Motor neuron (in vitro differentiated cells): Measurements from ENCODE around the gene UCK1. TPM values are rescaled to one million over a fixed set of nuclear protein-coding genes. Genes with fewer than 3 reads are reported as not detected.
"Not testable (repeated sequence)": the region's sequence is repeated elsewhere in the genome, so short reads cannot be mapped to it uniquely, and the experiment has no call there.

Experiments
- ATAC-seq, 8 experiments: fragments of 200-7000 bp; cut with Tn5 transposase; replicated peaks in 6 of 8; 2 replicates each; pipeline ENCODE4 v1.8.0; 2021; ENCODE audit warnings: mild to moderate bottlenecking in 8 of 8, moderate library complexity in 8 of 8
- H3K27ac ChIP-seq, 2 donors: fragments of 250-450 bp; sonication (Bioruptor Pico); 2 replicates each; pipeline ENCODE4 v1.9.0; 2021; ENCODE audit warnings: antibody characterized with exemption in 2 of 2, mild to moderate bottlenecking in 2 of 2, moderate library complexity in 1 of 2
- H3K4me1 ChIP-seq, 2 donors: fragments of 250-450 bp; sonication (Bioruptor Pico); replicated peaks in 1 of 2; 2 replicates each; pipeline ENCODE4 v1.6.1; 2021; ENCODE audit warnings: antibody characterized with exemption in 2 of 2, mild to moderate bottlenecking in 2 of 2, moderate library complexity in 1 of 2
- H3K4me3 ChIP-seq, 5 donors: fragments of 250-450 bp; sonication (Bioruptor Pico); 2 replicates each; pipeline ENCODE4 v1.9.0; 2021; ENCODE audit warnings: antibody characterized with exemption in 5 of 5, mild to moderate bottlenecking in 5 of 5, moderate library complexity in 4 of 5
- WGBS, 10 experiments: fragments of 450-650 bp; shearing (Covaris generic); methylation state at CpG; one replicate each; pipeline ENCODE4 v1.0.0; 2022; 5-methylcytosine and 5-hydroxymethylcytosine counted together
- in situ Hi-C, 9 experiments: fragments of 400-800 bp; cut with MboI; loops; one replicate each; pipeline ENCODE4 v1.15.0; 2021; ENCODE audit warnings: low sequenced_read_pairs in 9 of 9, low pct_unique_long_range_greater_than_20kb in 2 of 9; ENCODE audit not compliant: unreplicated experiment in 9 of 9
- total RNA-seq, 8 experiments: library from RNA; unstranded; fragments of 300-600 nt; gene quantifications; 2 replicates each; pipeline versions ENCODE4 v1.2.3 to v1.2.4, GENCODE V29; 2022

UCK1 gene
- total RNA-seq, 8 experiments from 2014 or later: 12.7 to 28.2 (median 18.4) TPM

DNA sequence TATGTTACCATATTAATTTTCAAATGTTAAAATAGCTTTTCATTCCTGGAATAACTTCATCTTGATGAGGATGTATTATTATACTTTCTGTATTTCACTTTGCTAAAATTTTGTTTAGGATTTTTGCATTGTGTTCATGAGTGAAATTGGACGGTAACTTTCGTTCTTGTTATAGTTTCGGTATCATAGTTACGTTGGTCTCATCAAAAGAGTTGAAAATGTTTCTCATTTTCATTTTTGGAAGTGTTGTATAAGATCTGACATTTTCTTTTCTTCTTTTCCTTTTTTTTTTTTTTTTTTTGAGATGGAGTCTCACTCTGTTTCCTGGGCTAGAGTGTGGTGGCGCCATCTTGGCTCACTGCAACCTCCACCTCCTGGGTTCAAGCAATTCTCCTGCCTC, 34.3 kb upstream of the UCK1 start:
- ATAC-seq: no peak
- Histone ChIP-seq H3K4me1 (no peaks in the 10 kb centered on the region), H3K4me3 (no peak overlapping the region), H3K27ac (no peak overlapping the region)
- in situ Hi-C loops: no loop called here
- WGBS, 10 experiments: 71 to 95% (median 87%) methylated on average over 2 to 5 of the region's 5 CpGs

- H3K27ac ChIP-seq: no peak overlapping the region
- 44 to 100% (median 62%) methylated on average over 1 to 8 of the region's 9 CpGs for WGBS, 10 experiments
- no peak overlapping the region for H3K4me3 ChIP-seq
- no peaks in the 10 kb centered on the region for H3K4me1 ChIP-seq
- no peak for ATAC-seq
- in situ Hi-C loops: no loop called here
These were observed 31.2 kb upstream of the UCK1 start for GRCh38 chr9:131562032-131562959.

DNA sequence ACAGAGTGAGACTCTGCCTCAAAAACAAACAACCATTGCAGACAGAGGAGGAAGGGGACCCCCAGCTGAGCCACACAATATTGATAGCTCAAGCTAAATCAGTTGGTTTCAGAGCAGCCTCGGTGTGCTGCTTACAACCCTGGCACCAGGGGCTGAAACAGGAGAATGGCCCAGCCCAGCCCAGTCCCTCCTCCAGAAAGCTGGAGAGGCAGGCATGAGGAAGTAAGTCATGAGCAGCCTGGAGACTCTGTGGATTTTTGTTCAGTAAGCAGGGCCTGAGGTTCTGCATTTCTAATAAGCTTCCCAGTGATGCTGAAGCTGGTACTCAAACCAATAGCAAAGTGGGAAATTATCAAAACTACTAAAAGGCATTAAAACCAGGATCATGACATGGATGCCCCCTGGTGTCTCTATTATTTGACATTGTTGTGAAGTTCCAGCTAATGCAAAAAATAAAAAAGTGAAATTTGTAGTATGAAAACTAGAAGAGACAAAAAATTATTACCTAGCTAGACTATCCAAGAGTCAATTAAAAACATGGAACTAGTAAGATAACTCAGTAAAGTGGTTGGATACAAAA, 28.4 kb upstream of the UCK1 start:
- peak in 1 of 8 experiments; percentile 23 for ATAC-seq
- no peaks in the 10 kb centered on the region for H3K4me1 ChIP-seq
- WGBS, 10 experiments: no CpG with 5 or more reads among the region's 1 CpG
- in situ Hi-C loops: no loop called here
- H3K4me3 ChIP-seq: no peak overlapping the region
- no peak overlapping the region for H3K27ac ChIP-seq

DNA sequence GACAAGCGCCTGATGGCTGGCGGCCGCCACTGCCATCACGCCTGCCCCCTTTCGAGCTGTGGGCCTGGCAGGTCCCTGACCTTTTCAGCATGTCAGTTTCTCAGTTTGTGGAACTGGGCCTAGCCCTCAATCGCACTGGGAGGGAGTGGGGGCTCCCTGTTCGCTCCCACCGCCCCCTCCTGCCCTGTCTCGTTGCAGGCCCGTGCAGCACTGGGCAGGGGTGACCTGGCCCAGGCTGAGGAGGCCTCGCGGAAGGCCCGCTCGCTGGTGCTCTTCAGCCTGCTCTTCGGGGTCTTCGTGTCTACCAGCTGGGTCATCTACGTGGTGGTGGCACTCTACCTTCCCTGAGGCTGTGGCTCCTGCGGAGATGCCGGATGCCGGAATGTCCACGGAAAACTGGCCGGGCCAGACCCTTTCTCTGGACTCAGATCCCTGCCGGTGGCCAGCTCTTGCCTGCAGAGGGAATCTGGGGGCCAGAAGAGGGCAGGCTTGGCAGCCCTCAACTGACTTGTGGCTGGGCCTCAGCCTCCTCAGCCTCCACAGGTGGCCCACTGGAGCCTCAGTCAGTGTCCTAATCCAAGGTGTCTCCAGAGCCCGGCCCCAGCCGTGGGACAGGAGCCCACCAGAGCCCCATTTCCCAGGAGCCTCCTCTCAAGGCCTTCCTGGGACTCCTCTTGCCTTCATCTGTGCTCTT, 26.9 kb upstream of the UCK1 start:
- Histone ChIP-seq H3K4me1 (no peaks in the 10 kb centered on the region), H3K27ac (no peak overlapping the region), H3K4me3 (no peak overlapping the region)
- ATAC-seq: no peak
- in situ Hi-C loops: no loop called here
- WGBS, 10 experiments: 84 to 90% methylated on average over 2 to 20 of the region's 25 CpGs; no CpG with 5 or more reads in 8 of the 10 experiments

GRCh38 chr9:131555841-131556673, 25.0 kb upstream of the UCK1 start:
- no peaks in the 10 kb centered on the region for H3K4me1 ChIP-seq
- 0 to 100% (median 40%) methylated on average over 1 to 3 of the region's 15 CpGs; no CpG with 5 or more reads in 5 of the 10 experiments for WGBS, 10 experiments
- H3K4me3 ChIP-seq: no peak overlapping the region
- no peak for ATAC-seq
- H3K27ac ChIP-seq: no peak overlapping the region
- in situ Hi-C loops: no loop called here

DNA sequence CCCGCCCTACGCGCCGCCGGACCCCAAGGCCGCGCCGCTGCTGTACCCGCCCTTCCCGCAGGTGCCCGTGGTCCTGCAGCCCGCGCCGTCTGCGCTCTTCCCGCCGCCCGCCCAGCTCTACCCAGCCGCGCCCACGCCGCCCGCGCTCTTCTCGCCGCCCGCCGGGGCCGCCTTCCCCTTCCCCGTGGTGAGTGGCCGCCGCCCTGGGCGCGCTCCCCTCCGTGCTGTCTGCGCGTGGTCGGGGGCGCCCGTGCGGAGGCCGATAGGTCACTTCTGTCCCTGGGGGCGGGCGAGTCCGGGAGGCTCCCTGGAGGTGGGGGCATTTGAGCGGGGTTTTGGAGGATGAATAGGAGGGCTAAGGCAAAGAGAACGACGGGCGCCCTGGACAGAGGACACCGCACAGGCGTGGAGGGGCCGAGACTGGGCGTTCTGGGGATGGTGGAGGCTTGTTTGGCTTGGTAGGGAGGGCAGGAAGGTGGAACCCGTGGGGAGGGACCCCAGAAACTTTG, 23.8 kb upstream of the UCK1 start:
- H3K27ac ChIP-seq: no peak overlapping the region
- WGBS, 10 experiments: 40% methylated on average over 3 of the region's 54 CpGs; no CpG with 5 or more reads in 9 of the 10 experiments
- no peak overlapping the region for H3K4me3 ChIP-seq
- no peaks in the 10 kb centered on the region for H3K4me1 ChIP-seq
- ATAC-seq: peak in 1 of 8 experiments; percentile 31
- in situ Hi-C loops: no loop called here

DNA sequence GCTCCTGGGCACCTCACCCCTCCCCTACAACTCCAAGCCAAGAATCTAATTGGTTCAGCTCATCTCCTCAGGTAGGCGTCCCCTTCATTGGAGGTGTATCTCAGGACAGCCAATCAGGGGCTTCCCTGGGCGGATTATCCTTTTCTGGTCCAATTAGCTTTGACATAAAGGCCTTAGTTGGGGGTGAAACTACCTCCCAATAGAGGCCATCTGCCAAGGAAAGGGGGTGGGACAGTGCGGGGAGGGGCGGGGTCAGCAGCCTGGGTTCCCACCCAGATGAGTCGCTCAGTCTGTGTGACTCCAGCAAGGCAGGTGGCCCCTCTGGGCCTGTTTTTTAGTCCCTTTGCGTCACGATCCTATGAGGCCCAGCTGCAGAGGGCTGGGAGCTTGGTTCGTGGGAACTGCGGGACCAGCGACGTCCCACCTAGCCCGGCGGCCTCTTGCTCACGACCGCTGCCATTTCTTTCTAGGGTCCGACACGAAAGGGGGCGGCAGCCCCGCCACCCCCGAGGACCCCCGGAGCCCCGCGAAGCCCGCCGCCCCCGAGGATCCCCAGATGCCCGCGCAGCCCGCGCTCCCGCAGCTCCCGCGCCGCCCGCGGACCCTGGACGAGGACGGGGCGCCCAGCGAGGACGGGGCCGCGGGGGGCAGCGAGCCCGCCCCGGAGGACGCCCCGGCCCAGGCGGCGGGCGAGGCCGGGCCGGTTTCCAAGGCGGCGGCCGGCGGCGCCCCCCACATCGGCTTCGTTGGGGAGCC, 23.2 kb upstream of the UCK1 start:
- Histone ChIP-seq H3K27ac (no peak overlapping the region), H3K4me3 (no peak overlapping the region), H3K4me1 (no peaks in the 10 kb centered on the region)
- peak in 1 of 8 experiments; percentile 47 for ATAC-seq
- in situ Hi-C loops: no loop called here
- WGBS, 10 experiments: 80 to 100% methylated on average over 1 to 2 of the region's 60 CpGs; no CpG with 5 or more reads in 8 of the 10 experiments

- in situ Hi-C loops: no loop called here
These were observed 21.0 kb upstream of the UCK1 start for GRCh38 chr9:131552030-131552429.

DNA sequence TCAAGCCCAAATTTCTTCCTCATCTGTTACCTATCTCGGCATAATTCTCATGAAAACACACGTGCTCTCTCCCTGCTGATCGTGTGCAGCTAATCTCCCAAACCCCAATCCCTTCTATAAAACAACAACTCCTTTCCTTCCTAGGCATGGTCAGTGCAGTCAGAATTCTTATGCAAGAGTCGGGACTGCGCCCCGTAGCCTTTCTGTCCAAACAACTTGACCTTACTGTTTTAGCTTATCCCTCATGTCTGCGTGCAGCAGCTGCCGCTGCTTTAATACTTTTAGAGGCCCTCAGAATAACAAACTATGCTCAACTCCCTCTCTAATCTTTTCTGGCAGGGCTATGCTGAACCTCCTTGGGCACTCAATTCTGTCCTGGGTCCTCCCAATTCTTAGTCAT, 19.4 kb upstream of the UCK1 start:
- in situ Hi-C loops, H3K4me3 ChIP-seq, H3K27ac ChIP-seq, H3K4me1 ChIP-seq, ATAC-seq: not testable (repeated sequence)
- WGBS, 10 experiments: 54 to 95% (median 82%) methylated on average over 2 to 7 of the region's 8 CpGs; no CpG with 5 or more reads in 1 of the 10 experiments

More at GRCh38 chr9:131552030-131552429, 21.0 kb upstream of the UCK1 start:
- ATAC-seq: no peak
- H3K4me1 ChIP-seq: no peaks in the 10 kb centered on the region
- H3K4me3 ChIP-seq: no peak overlapping the region
- WGBS, 10 experiments: 79 to 100% (median 96%) methylated on average over 2 to 6 of the region's 6 CpGs; no CpG with 5 or more reads in 4 of the 10 experiments
- H3K27ac ChIP-seq: no peak overlapping the region

DNA sequence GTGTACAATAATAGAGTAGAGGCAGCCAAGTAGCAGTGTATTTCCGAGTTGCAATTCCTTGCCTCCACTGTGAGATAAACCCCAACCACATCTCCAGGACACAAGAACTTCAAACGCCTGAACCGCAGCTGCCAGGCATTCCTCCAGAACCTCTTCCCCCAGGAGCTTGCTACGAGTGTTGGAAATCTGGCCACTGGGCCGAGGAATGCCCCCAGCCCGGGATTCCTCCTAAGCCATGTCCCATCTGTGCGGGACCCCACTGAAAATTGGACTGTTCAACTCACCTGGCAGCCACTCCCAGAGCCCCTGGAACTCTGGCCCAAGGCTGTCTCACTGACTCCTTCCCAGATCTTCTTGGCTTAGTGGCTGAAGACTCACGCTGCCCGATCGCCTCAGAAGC, 18.1 kb upstream of the UCK1 start:
- H3K27ac ChIP-seq, H3K4me1 ChIP-seq, H3K4me3 ChIP-seq, in situ Hi-C loops, ATAC-seq: not testable (repeated sequence)
- 35 to 100% (median 73%) methylated on average over 1 to 6 of the region's 10 CpGs; no CpG with 5 or more reads in 5 of the 10 experiments for WGBS, 10 experiments

DNA sequence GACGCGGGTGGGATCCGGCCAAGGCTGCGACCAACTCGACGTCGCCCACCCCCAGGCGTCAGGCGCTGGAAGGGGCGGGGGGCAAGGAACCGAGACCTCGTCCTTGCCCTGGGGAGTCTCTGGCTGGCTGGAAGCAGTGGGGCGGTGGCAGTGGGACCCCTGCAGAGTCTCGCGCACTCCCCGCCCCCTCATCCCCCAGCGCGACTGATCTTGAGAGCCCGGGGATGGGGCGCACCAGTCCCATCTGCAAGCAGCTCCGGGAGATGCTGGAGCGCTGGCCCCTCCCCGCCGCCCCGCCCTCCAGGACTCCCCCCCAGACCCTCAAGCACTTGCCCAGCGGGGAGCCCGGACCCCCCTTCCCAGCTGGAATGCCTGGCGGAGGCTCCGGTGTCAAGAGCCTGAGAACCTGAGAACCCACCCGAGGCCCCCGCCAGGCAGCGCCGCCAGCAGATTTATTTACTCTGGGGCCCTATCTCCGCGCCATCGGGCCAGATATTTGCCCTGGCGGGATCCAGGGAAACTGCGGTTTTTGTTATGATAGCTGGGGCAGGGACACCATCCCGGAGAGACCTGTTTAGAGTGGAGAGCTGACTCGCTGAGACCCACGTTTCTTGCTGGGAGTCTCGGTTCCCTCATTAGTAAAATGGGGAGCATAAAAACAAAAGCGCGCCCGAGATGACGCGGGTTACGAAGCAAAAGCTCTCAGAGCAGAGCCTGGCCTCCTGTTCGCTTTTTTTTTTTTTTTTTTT, 15.4 kb upstream of the UCK1 start:
- Histone ChIP-seq H3K27ac (no peak overlapping the region), H3K4me3 (peak overlapping the region in 4 of 5 donors; percentile 3 to 20 (median 12)), H3K4me1 (peaks cover 0 to 2% of the 10 kb centered on the region in 2 donors)
- 0 to 31% (median 7%) methylated on average over 1 to 12 of the region's 49 CpGs; no CpG with 5 or more reads in 2 of the 10 experiments for WGBS, 10 experiments
- in situ Hi-C loops: no loop called here
- ATAC-seq: peak; percentile 40 to 79 (median 70)
